Measurements from ENCODE around the gene ZNF697. TPM values are rescaled to one million over a fixed set of nuclear protein-coding genes. Genes with fewer than 3 reads are reported as not detected.
"Not testable (repeated sequence)": the region's sequence is repeated elsewhere in the genome, so short reads cannot be mapped to it uniquely, and the experiment has no call there.

ZNF697 gene
- total RNA-seq, 1 donor from 2014 or later: 46.1 TPM

DNA sequence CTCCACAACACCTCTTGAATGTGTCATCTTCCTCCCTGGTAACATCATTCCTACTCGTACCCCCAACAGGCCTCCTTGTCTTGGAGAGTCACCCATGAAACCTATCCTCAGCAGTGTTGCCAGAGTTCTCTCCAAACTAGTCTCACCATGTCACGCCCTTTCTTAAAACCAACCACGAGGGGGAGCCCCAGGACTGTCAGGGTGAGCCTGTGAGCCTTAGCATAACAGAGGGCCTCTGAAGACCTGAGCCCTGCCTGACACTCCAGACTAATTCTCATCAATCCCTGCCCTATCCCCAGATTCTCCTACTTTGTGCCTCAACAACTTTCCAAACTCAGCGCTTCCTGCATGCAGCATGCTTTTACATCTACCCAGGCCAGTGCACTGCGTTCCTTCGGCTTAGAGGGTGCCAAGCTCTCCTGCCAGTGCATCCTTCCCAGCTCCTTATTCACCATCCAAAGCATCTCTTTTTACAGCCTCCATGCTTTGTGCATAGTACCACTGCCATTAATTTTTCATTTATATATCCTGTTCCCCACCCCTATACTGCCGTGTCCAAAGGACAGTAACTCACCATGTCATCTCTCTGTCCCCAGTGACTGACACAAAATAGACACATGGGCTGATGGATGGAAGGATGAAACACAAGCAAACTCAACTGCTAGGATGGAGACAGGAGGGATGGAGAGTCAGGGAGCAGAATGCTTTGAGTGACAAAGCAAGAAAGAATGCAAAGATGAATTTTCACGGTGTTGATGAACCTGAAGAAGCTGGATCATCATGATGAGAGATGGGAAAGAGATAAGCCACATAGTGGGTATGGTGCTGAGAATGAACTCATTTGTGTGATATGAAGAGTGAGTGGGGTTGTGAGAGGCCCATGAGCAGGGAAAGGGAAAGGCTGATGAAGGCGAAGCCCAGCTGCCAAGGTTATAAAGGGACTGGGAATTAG lies 34.0 kb downstream of the ZNF697 start:
- no peak for FAIRE-seq
- Histone ChIP-seq H3K4me1 (ENCODE audit: insufficient read depth, low read length) (no peaks in the 10 kb centered on the region), H3K4me2 (ENCODE audit: low read length) (no peak overlapping the region), H3K9me3 (ENCODE audit: insufficient read depth, low read depth, low read length) (no peaks in the 10 kb centered on the region), H3K27ac (ENCODE audit: low read depth, low read length) (no peak overlapping the region), H3K79me2 (ENCODE audit: insufficient read depth, low read length) (no peaks in the 10 kb centered on the region), H3K4me3 (ENCODE audit: insufficient read depth, low read depth, low read length) (no peak overlapping the region), H3K9ac (ENCODE audit: low read length) (no peak overlapping the region), H3K36me3 (ENCODE audit: insufficient read depth, low read length) (peaks cover 1% of the 10 kb centered on the region), H4K20me1 (ENCODE audit: insufficient read depth, low read length) (peaks cover 23% of the 10 kb centered on the region), H2AFZ (ENCODE audit: low read depth, low read length) (no peak overlapping the region), H3K27me3 (ENCODE audit: insufficient read depth, low read length) (peaks cover 6% of the 10 kb centered on the region)
- DNase-seq (ENCODE audit: low read depth): peak; percentile 59
- Mint-ChIP-seq H3K27me3 (ENCODE audit: low read depth, unreplicated experiment) (no peaks in the 10 kb centered on the region), H3K4me1 (ENCODE audit: low read depth, unreplicated experiment) (peaks cover 38% of the 10 kb centered on the region), H3K4me3 (ENCODE audit: unreplicated experiment) (no peak overlapping the region), H3K9me3 (ENCODE audit: unreplicated experiment) (no peaks in the 10 kb centered on the region), H3K36me3 (ENCODE audit: low read depth, unreplicated experiment) (peaks cover 16% of the 10 kb centered on the region), H3K27ac (ENCODE audit: unreplicated experiment) (no peak overlapping the region)
- TF ChIP-seq, protein P1, sequence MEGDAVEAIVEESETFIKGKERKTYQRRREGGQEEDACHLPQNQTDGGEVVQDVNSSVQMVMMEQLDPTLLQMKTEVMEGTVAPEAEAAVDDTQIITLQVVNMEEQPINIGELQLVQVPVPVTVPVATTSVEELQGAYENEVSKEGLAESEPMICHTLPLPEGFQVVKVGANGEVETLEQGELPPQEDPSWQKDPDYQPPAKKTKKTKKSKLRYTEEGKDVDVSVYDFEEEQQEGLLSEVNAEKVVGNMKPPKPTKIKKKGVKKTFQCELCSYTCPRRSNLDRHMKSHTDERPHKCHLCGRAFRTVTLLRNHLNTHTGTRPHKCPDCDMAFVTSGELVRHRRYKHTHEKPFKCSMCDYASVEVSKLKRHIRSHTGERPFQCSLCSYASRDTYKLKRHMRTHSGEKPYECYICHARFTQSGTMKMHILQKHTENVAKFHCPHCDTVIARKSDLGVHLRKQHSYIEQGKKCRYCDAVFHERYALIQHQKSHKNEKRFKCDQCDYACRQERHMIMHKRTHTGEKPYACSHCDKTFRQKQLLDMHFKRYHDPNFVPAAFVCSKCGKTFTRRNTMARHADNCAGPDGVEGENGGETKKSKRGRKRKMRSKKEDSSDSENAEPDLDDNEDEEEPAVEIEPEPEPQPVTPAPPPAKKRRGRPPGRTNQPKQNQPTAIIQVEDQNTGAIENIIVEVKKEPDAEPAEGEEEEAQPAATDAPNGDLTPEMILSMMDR (IDR thresholded peaks at IDR 0.05; ENCODE audit: insufficient read depth, low read depth, low read length): peak; percentile 68
- TF ChIP-seq EZH2 (IDR thresholded peaks at IDR 0.05; ENCODE audit: insufficient read depth, low read length): no peak

DNA sequence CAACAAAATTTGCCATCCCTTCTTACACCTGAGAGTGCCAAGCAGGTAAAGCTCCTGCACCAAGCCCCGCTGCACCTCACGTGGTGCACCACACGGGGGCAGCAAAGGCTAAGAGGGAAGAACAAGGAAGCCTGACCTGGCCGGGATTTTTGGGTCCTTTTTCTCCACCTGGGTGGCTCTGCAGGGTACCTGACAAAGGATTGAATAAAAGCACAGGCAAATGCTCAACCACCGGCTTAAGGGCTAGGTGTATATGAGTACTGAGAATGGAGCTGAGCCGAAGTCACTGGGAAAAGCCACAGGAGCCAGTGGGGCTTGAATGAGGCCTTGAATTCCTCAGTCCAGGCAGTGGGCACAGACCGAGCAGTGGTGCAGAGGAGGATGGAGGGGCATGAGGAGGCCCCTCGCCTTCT lies 36.4 kb downstream of the ZNF697 start:
- no peaks in the 10 kb centered on the region for H3K9me3 Mint-ChIP-seq (ENCODE audit: unreplicated experiment)
- Histone ChIP-seq H3K36me3 (ENCODE audit: insufficient read depth, low read length) (no peaks in the 10 kb centered on the region), H3K4me2 (ENCODE audit: low read length) (no peak overlapping the region), H2AFZ (ENCODE audit: low read depth, low read length) (no peak overlapping the region), H3K4me3 (ENCODE audit: insufficient read depth, low read depth, low read length) (no peak overlapping the region), H4K20me1 (ENCODE audit: insufficient read depth, low read length) (peaks cover 6% of the 10 kb centered on the region), H3K9me3 (ENCODE audit: insufficient read depth, low read depth, low read length) (no peaks in the 10 kb centered on the region), H3K9ac (ENCODE audit: low read length) (no peak overlapping the region), H3K27me3 (ENCODE audit: insufficient read depth, low read length) (peaks cover 8% of the 10 kb centered on the region), H3K4me1 (ENCODE audit: insufficient read depth, low read length) (no peaks in the 10 kb centered on the region), H3K27ac (ENCODE audit: low read depth, low read length) (no peak overlapping the region), H3K79me2 (ENCODE audit: insufficient read depth, low read length) (no peaks in the 10 kb centered on the region)
- H3K27ac Mint-ChIP-seq (ENCODE audit: unreplicated experiment): peak overlapping the region; percentile 62
- H3K4me1 Mint-ChIP-seq (ENCODE audit: low read depth, unreplicated experiment): peaks cover 28% of the 10 kb centered on the region
- H3K27me3 Mint-ChIP-seq (ENCODE audit: low read depth, unreplicated experiment): no peaks in the 10 kb centered on the region
- H3K36me3 Mint-ChIP-seq (ENCODE audit: low read depth, unreplicated experiment): peaks cover under 1% of the 10 kb centered on the region
- no peak for TF ChIP-seq EZH2 (IDR thresholded peaks at IDR 0.05; ENCODE audit: insufficient read depth, low read length)
- TF ChIP-seq, protein P1 (IDR thresholded peaks at IDR 0.05; ENCODE audit: insufficient read depth, low read depth, low read length): peak; percentile 85
- FAIRE-seq (no peak), DNase-seq (ENCODE audit: low read depth) (no peak)
- H3K4me3 Mint-ChIP-seq (ENCODE audit: unreplicated experiment): no peak overlapping the region

DNA sequence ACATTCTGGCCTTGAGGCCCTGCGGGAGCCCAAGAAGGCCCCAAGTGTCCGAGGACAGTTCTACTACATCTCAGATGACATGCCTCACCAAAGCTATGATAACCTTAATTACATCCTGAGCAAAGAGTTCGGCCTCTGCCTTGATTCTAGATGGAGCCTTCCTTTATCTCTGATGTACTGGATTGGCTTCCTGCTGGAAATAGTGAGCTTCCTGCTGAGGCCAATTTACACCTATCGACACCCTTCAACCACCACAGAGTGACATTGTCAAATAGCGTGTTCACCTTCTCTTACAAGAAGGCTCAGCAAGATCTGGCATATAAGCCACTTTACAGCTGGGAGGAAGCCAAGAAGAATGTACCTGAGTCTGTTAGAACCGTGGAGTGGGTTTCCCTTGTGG lies 39.2 kb downstream of the ZNF697 start:
- H3K9me3 ChIP-seq (ENCODE audit: insufficient read depth, low read depth, low read length); H3K9me3 Mint-ChIP-seq (ENCODE audit: unreplicated experiment); FAIRE-seq; H3K4me3 Mint-ChIP-seq (ENCODE audit: unreplicated experiment); H3K27me3 ChIP-seq (ENCODE audit: insufficient read depth, low read length); H3K27ac ChIP-seq (ENCODE audit: low read depth, low read length); H4K20me1 ChIP-seq (ENCODE audit: insufficient read depth, low read length); H3K36me3 Mint-ChIP-seq (ENCODE audit: low read depth, unreplicated experiment); H3K4me2 ChIP-seq (ENCODE audit: low read length); DNase-seq (ENCODE audit: low read depth); H3K4me3 ChIP-seq (ENCODE audit: insufficient read depth, low read depth, low read length); H3K79me2 ChIP-seq (ENCODE audit: insufficient read depth, low read length); H3K4me1 ChIP-seq (ENCODE audit: insufficient read depth, low read length); H3K27me3 Mint-ChIP-seq (ENCODE audit: low read depth, unreplicated experiment); H2AFZ ChIP-seq (ENCODE audit: low read depth, low read length); H3K9ac ChIP-seq (ENCODE audit: low read length); H3K36me3 ChIP-seq (ENCODE audit: insufficient read depth, low read length); H3K27ac Mint-ChIP-seq (ENCODE audit: unreplicated experiment): not testable (repeated sequence)
- peaks cover 48% of the 10 kb centered on the region for H3K4me1 Mint-ChIP-seq (ENCODE audit: low read depth, unreplicated experiment)

DNA sequence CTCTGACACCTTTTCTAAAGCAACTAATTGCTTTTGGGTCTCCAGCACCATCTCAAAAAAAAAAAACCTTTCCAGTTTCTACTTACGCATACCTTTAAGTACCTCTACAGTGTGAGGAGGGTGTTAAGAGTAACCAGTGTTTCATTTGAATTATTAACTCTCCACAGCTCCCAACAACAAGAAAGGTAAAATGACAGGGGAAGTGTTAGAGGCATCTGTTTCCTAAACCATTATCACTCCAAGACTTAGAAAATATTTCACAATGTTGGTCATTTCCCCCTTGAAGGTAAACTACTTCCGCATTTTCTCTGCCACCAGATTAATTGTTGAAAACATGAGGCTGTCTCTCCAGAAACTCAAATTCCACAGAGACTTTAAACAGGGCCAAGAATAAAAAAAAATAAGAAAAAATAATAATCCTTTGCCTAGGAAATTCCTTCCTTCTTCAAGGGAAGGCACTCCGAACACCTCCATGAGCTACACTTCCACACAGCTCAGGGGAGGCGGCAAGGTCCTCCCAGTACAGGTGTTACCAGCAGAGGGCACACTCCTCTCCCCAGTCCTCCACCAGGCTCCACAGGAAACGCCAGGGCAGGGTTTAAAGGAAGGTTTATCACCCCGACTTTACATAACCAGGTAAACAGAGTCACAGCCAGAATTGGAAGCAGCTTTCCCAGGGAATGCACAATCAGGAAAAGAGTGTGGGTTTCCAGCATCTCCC lies 40.8 kb downstream of the ZNF697 start:
- H3K27ac Mint-ChIP-seq (ENCODE audit: unreplicated experiment); H4K20me1 ChIP-seq (ENCODE audit: insufficient read depth, low read length); H3K4me1 ChIP-seq (ENCODE audit: insufficient read depth, low read length); H3K79me2 ChIP-seq (ENCODE audit: insufficient read depth, low read length); FAIRE-seq; H3K36me3 Mint-ChIP-seq (ENCODE audit: low read depth, unreplicated experiment); H3K9me3 ChIP-seq (ENCODE audit: insufficient read depth, low read depth, low read length); H3K27ac ChIP-seq (ENCODE audit: low read depth, low read length); H3K9me3 Mint-ChIP-seq (ENCODE audit: unreplicated experiment); H3K27me3 Mint-ChIP-seq (ENCODE audit: low read depth, unreplicated experiment); H3K4me3 Mint-ChIP-seq (ENCODE audit: unreplicated experiment); H3K4me3 ChIP-seq (ENCODE audit: insufficient read depth, low read depth, low read length); H2AFZ ChIP-seq (ENCODE audit: low read depth, low read length); H3K36me3 ChIP-seq (ENCODE audit: insufficient read depth, low read length); DNase-seq (ENCODE audit: low read depth); H3K9ac ChIP-seq (ENCODE audit: low read length); H3K4me2 ChIP-seq (ENCODE audit: low read length): not testable (repeated sequence)
- H3K4me1 Mint-ChIP-seq (ENCODE audit: low read depth, unreplicated experiment): peaks cover 63% of the 10 kb centered on the region
- peaks cover 13% of the 10 kb centered on the region for H3K27me3 ChIP-seq (ENCODE audit: insufficient read depth, low read length)

Measured in astrocyte (in vitro differentiated cells and primary cell).